ENCODE measurements around the gene FMNL2. TPM values are rescaled to one million over a fixed set of nuclear protein-coding genes. Genes with fewer than 3 reads are reported as not detected.

Gene FMNL2
- polyA plus RNA-seq, 1 donor from 2014 or later = 86.5 TPM

- H3K79me2 ChIP-seq (replicated peaks; ENCODE audit: insufficient read depth, low read length) = peaks cover 60% of the 10 kb centered on the region
- H3K4me2 ChIP-seq (ENCODE audit: low read length) = no peak overlapping the region
These were observed 64.0 kb downstream of the FMNL2 start for GRCh38 chr2:152399003-152399402.

GRCh38 chr2:152400607-152401214 lies 65.7 kb downstream of the FMNL2 start:
- no peaks in the 10 kb centered on the region for H3K9me2 ChIP-seq (ENCODE audit: insufficient read depth, low read length)
- no peak overlapping the region for H2AFZ ChIP-seq (ENCODE audit: low read depth, low read length)
- H3F3A ChIP-seq (ENCODE audit: insufficient read depth, low read length, poor library complexity, severe bottlenecking) = no peaks in the 10 kb centered on the region
- no peaks in the 10 kb centered on the region for H4K20me1 ChIP-seq (ENCODE audit: insufficient read depth)
- no peaks in the 10 kb centered on the region for H3K9me3 ChIP-seq (ENCODE audit: low read length)
- no peak overlapping the region for H3K4me3 ChIP-seq (ENCODE audit: low read length)
- no peak overlapping the region for H3K27ac ChIP-seq (ENCODE audit: low read length)
- H3K79me2 ChIP-seq (replicated peaks; ENCODE audit: insufficient read depth, low read length) = peaks cover 75% of the 10 kb centered on the region
- H3K4me2 ChIP-seq (ENCODE audit: low read length) = no peak overlapping the region
- H3K27me3 ChIP-seq (ENCODE audit: insufficient read depth, low read depth, low read length) = no peaks in the 10 kb centered on the region
- no peak overlapping the region for H3K9ac ChIP-seq (ENCODE audit: low read length)
- no peaks in the 10 kb centered on the region for H3K36me3 ChIP-seq (ENCODE audit: insufficient read depth, low read length)
- no peak for TF ChIP-seq TAF1 (IDR thresholded peaks at IDR 0.05; ENCODE audit: low read depth)
- TF ChIP-seq CTCF (IDR thresholded peaks at IDR 0.05; ENCODE audit: poor library complexity, severe bottlenecking) = no peak
- TF ChIP-seq REST (IDR thresholded peaks at IDR 0.05; ENCODE audit: borderline replicate concordance) = no peak
- TF ChIP-seq RAD21 (conservative IDR thresholded peaks at IDR 0.05) = no peak
- TF ChIP-seq EZH2 (IDR thresholded peaks at IDR 0.05; ENCODE audit: borderline replicate concordance, insufficient read depth, low read length, poor library complexity, severe bottlenecking) = no peak
- no peak for TF ChIP-seq POLR2AphosphoS5 (IDR thresholded peaks at IDR 0.05)

More at GRCh38 chr2:152399003-152399402, 64.0 kb downstream of the FMNL2 start:
- H3K9me2 ChIP-seq (ENCODE audit: insufficient read depth, low read length) = no peaks in the 10 kb centered on the region
- no peak overlapping the region for H3K9ac ChIP-seq (ENCODE audit: low read length)
- no peak overlapping the region for H2AFZ ChIP-seq (ENCODE audit: low read depth, low read length)
- H3K27me3 ChIP-seq (ENCODE audit: insufficient read depth, low read depth, low read length) = no peaks in the 10 kb centered on the region
- H3F3A ChIP-seq (ENCODE audit: insufficient read depth, low read length, poor library complexity, severe bottlenecking) = no peaks in the 10 kb centered on the region
- no peaks in the 10 kb centered on the region for H4K20me1 ChIP-seq (ENCODE audit: insufficient read depth)
- TF ChIP-seq TAF1 (IDR thresholded peaks at IDR 0.05; ENCODE audit: low read depth) (no peak), CTCF (IDR thresholded peaks at IDR 0.05; ENCODE audit: poor library complexity, severe bottlenecking) (no peak), EP300 (conservative IDR thresholded peaks at IDR 0.05; ENCODE audit: poor library complexity, severe bottlenecking) (no peak), REST (IDR thresholded peaks at IDR 0.05; ENCODE audit: borderline replicate concordance) (no peak), SMC3 (conservative IDR thresholded peaks at IDR 0.05; ENCODE audit: poor library complexity) (no peak), POLR2AphosphoS5 (IDR thresholded peaks at IDR 0.05) (no peak), MXI1 (conservative IDR thresholded peaks at IDR 0.05; ENCODE audit: poor library complexity, severe bottlenecking) (no peak), EZH2 (IDR thresholded peaks at IDR 0.05; ENCODE audit: borderline replicate concordance, insufficient read depth, low read length, poor library complexity, severe bottlenecking) (no peak), RAD21 (conservative IDR thresholded peaks at IDR 0.05) (no peak)
- no peaks in the 10 kb centered on the region for H3K36me3 ChIP-seq (ENCODE audit: insufficient read depth, low read length)
- H3K9me3 ChIP-seq (ENCODE audit: low read length) = no peaks in the 10 kb centered on the region
- H3K4me3 ChIP-seq (ENCODE audit: low read length) = no peak overlapping the region
- no peak overlapping the region for H3K27ac ChIP-seq (ENCODE audit: low read length)
